PC-9 (cell line): ENCODE data around the gene HNRNPM. TPM values are rescaled to one million over a fixed set of nuclear protein-coding genes. Genes with fewer than 3 reads are reported as not detected.
A peak's percentile ranks its signal among the peaks of the same experiment; 100 is the strongest.

Source experiments
- BruUV-seq: library from RNA; stranded (reverse); fragments of 400-500 nt; replicated peaks from 2 replicates; lab custom pipeline; 2021; lab: Mats Ljungman, UMichigan
- CTCF ChIA-PET: fragments of 300-600 bp; sonication (Branson Sonifier 250); formaldehyde crosslinking; loops from one replicate; lab custom pipeline; 2022; ENCODE audit warnings: antibody characterized with exemption; lab: Charles Lee
- POLR2A ChIA-PET: fragments of 300-600 bp; sonication (Branson Sonifier 250); formaldehyde crosslinking; loops from one replicate; lab custom pipeline; 2022; ENCODE audit warnings: antibody characterized with exemption; ENCODE audit not compliant: unreplicated experiment; lab: Charles Lee
- DNase-seq, 2 experiments: peaks; one replicate each; pipeline versions ENCODE4 v3.0.0 to v3.0.0-alpha.2; 2015 to 2022; ENCODE audit warnings: mixed read lengths in 1 of 2
- H2AFZ ChIP-seq: fragments of 200-600 bp; sonication (generic); 2 replicates; pipeline ENCODE4 v1.8.1; 2017; ENCODE audit warnings: antibody characterized with exemption
- H3F3A ChIP-seq: fragments of 200-600 bp; sonication (generic); 2 replicates; pipeline ENCODE4 v1.8.1; 2017; ENCODE audit warnings: antibody characterized with exemption, mild to moderate bottlenecking, low read depth; ENCODE audit not compliant: insufficient read depth
- H3K27ac ChIP-seq: fragments of 200-600 bp; sonication (generic); 2 replicates; pipeline ENCODE4 v1.6.1; 2016; ENCODE audit warnings: mixed run types
- H3K27me3 ChIP-seq: fragments of 200-600 bp; sonication (generic); 2 replicates; pipeline ENCODE4 v1.6.1; 2016; ENCODE audit warnings: low read depth, mixed run types; ENCODE audit not compliant: insufficient read depth
- H3K36me3 ChIP-seq: fragments of 200-600 bp; sonication (generic); 2 replicates; pipeline ENCODE4 v1.6.1; 2016; ENCODE audit warnings: low read depth, mixed run types
- H3K4me1 ChIP-seq: fragments of 200-600 bp; sonication (generic); replicated peaks from 2 replicates; pipeline ENCODE4 v1.6.1; 2016; ENCODE audit warnings: mixed run types; ENCODE audit not compliant: insufficient read depth
- H3K4me2 ChIP-seq: fragments of 200-600 bp; sonication (generic); 2 replicates; pipeline ENCODE4 v1.6.1; 2017; ENCODE audit warnings: mixed run types
- H3K4me3 ChIP-seq: fragments of 200-600 bp; sonication (generic); 2 replicates; pipeline ENCODE4 v1.6.1; 2016; ENCODE audit warnings: mixed run types
- H3K79me2 ChIP-seq: fragments of 200-600 bp; sonication (generic); 2 replicates; pipeline ENCODE4 v1.6.1; 2017; ENCODE audit warnings: low read depth, mixed run types
- H3K9me2 ChIP-seq: fragments of 200-600 bp; sonication (generic); 2 replicates; pipeline ENCODE4 v1.8.1; 2017; ENCODE audit warnings: mild to moderate bottlenecking; ENCODE audit not compliant: insufficient read depth
- H3K9me3 ChIP-seq: fragments of 200-600 bp; sonication (generic); 2 replicates; pipeline ENCODE4 v1.8.1; 2016; ENCODE audit warnings: low read depth; ENCODE audit not compliant: insufficient read depth
- H4K20me1 ChIP-seq: fragments of 200-600 bp; sonication (generic); 2 replicates; pipeline ENCODE4 v1.8.1; 2017; ENCODE audit not compliant: insufficient read depth
- CTCF ChIP-seq: fragments of 200-600 bp; sonication (generic); conservative IDR thresholded peaks from 2 replicates; pipeline ENCODE4 v1.6.1; 2017; ENCODE audit warnings: mixed run types, antibody characterized with exemption, mild to moderate bottlenecking, moderate library complexity
- EZH2 ChIP-seq: fragments of 200-600 bp; sonication (generic); IDR thresholded peaks from 2 replicates; pipeline ENCODE4 v1.8.0; 2017; ENCODE audit warnings: antibody characterized with exemption, low read depth
- intact Hi-C: fragments of 100-400 bp; cut with micrococcal nuclease; formaldehyde crosslinking; loops from one replicate; pipeline ENCODE4 v1.10.0; 2022; ENCODE audit not compliant: unreplicated experiment
- total RNA-seq: library from RNA; stranded (reverse); gene quantifications from 2 replicates; pipeline ENCODE4 v1.2.3, GENCODE V29; 2021

The HNRNPM gene
- total RNA-seq, 1 experiment from 2014 or later: 239 TPM

- no peak overlapping the region for H3K27ac ChIP-seq
- peak overlapping the region; percentile 100 for H3K4me2 ChIP-seq
- H3F3A ChIP-seq: peaks cover 21% of the 10 kb centered on the region; the same call in 1 of the 2 replicates
- peak in 1 of 2 experiments; percentile 72 for DNase-seq
- peak overlapping the region; percentile 73 for H3K4me3 ChIP-seq
- H2AFZ ChIP-seq: peak overlapping the region; percentile 88
- no peaks in the 10 kb centered on the region for H3K27me3 ChIP-seq
- ChIA-PET CTCF (interaction anchor here (0.5 to 1.3 kb wide), 7 partner anchors 11 to 179 kb away, joined by 3 to 4 read pairs (median 3); no protein-coding TSS in a partner anchor), POLR2A (interaction anchor here (0.5 to 0.6 kb wide), 2 partner anchors 152 to 1371 kb away, joined by 6 read pairs; no protein-coding TSS in a partner anchor)
- H3K9me3 ChIP-seq: no peaks in the 10 kb centered on the region
- BruUV-seq: no TSS peak
- H4K20me1 ChIP-seq: no peaks in the 10 kb centered on the region
- no peaks in the 10 kb centered on the region for H3K9me2 ChIP-seq
- no peaks in the 10 kb centered on the region for H3K36me3 ChIP-seq
- H3K4me1 ChIP-seq: no peaks in the 10 kb centered on the region
- intact Hi-C loops: loop anchor here (2.0 to 10.0 kb wide), 2 partner anchors 93 to 151 kb away; partner anchors contain the start of gene MARCHF2
- TF ChIP-seq EZH2 (no peak), CTCF (peak; percentile 94)
- no peaks in the 10 kb centered on the region for H3K79me2 ChIP-seq
Observed at GRCh38 chr19:8505680-8506401, 61.1 kb downstream of the HNRNPM start.

GRCh38 chr19:8506402-8506957, 61.7 kb downstream of the HNRNPM start:
- BruUV-seq: no TSS peak
- H3K36me3 ChIP-seq: no peaks in the 10 kb centered on the region
- H3K4me2 ChIP-seq: peak overlapping the region; percentile 100
- no peaks in the 10 kb centered on the region for H3K79me2 ChIP-seq
- H3K27ac ChIP-seq: no peak overlapping the region
- ChIA-PET CTCF (interaction anchor here (0.5 to 1.0 kb wide), 3 partner anchors 12 to 144 kb away, joined by 3 to 4 read pairs (median 4); no protein-coding TSS in a partner anchor), POLR2A (interaction anchor here (0.6 kb wide), 1 partner anchor 1371 kb away, joined by 6 read pairs; no protein-coding TSS in a partner anchor)
- H3K9me3 ChIP-seq: no peaks in the 10 kb centered on the region
- H3K27me3 ChIP-seq: no peaks in the 10 kb centered on the region
- peak overlapping the region; percentile 73 for H3K4me3 ChIP-seq
- peaks cover 21% of the 10 kb centered on the region; the same call in 1 of the 2 replicates for H3F3A ChIP-seq
- no peaks in the 10 kb centered on the region for H3K9me2 ChIP-seq
- intact Hi-C loops: loop anchor here (2.0 to 10.0 kb wide), 2 partner anchors 94 to 152 kb away; partner anchors contain the start of gene MARCHF2
- TF ChIP-seq EZH2 (no peak), CTCF (peak; percentile 54; the same call in 1 of the 2 replicates)
- no peaks in the 10 kb centered on the region for H4K20me1 ChIP-seq
- no peaks in the 10 kb centered on the region for H3K4me1 ChIP-seq
- H2AFZ ChIP-seq: no peak overlapping the region; the same call in 1 of the 2 replicates
- DNase-seq: no peak

GRCh38 chr19:8510589-8511115, 65.9 kb downstream of the HNRNPM start:
- Histone ChIP-seq H3K36me3 (no peaks in the 10 kb centered on the region), H3K27me3 (no peaks in the 10 kb centered on the region), H3K4me2 (no peak overlapping the region), H3K27ac (no peak overlapping the region), H3K9me2 (no peaks in the 10 kb centered on the region), H3F3A (peaks cover 27% of the 10 kb centered on the region; the same call in 1 of the 2 replicates), H3K79me2 (peaks cover 6% of the 10 kb centered on the region; the same call in 1 of the 2 replicates), H3K9me3 (no peaks in the 10 kb centered on the region), H4K20me1 (no peaks in the 10 kb centered on the region), H3K4me3 (no peak overlapping the region), H2AFZ (no peak overlapping the region), H3K4me1 (peaks cover 14% of the 10 kb centered on the region)
- ChIA-PET POLR2A (no interaction called here), CTCF (no interaction called here)
- intact Hi-C loops: no loop called here
- TF ChIP-seq EZH2 (no peak), CTCF (no peak)
- DNase-seq: no peak
- BruUV-seq: no TSS peak
